HG03432 (cell line): ENCODE measurements around the gene EP300.
"Not testable (repeated sequence)": the region's sequence is repeated elsewhere in the genome, so short reads cannot be mapped to it uniquely, and the experiment has no call there.

Experiments used
- ATAC-seq: cut with Tn5 transposase; IDR thresholded peaks from one replicate; pipeline ENCODE4 v1.9.1; 2021; ENCODE audit warnings: mild to moderate bottlenecking, moderate library complexity; ENCODE audit not compliant: unreplicated experiment

EP300 gene

GRCh38 chr22:41092023-41092817, at the start of gene EP300:
Gene EP300 (plus strand): TSS chr22:41092592. CDS start chr22:41093005, 413 bp downstream.
- ATAC-seq: peak; percentile 41

GRCh38 chr22:41043722-41044121, 48.7 kb upstream of the EP300 start:
- ATAC-seq: no peak

GRCh38 chr22:41045575-41045974, 46.8 kb upstream of the EP300 start:
- ATAC-seq: not testable (repeated sequence)

GRCh38 chr22:41047801-41048211, 44.6 kb upstream of the EP300 start:
- ATAC-seq: no peak

GRCh38 chr22:41048345-41048744, 44.0 kb upstream of the EP300 start:
- ATAC-seq: not testable (repeated sequence)

GRCh38 chr22:41048791-41049717, 43.3 kb upstream of the EP300 start:
- ATAC-seq: no peak

GRCh38 chr22:41049795-41050194, 42.6 kb upstream of the EP300 start:
- not testable (repeated sequence) for ATAC-seq

GRCh38 chr22:41050883-41051282, 41.5 kb upstream of the EP300 start:
- no peak for ATAC-seq

GRCh38 chr22:41052661-41053490, 39.5 kb upstream of the EP300 start:
- no peak for ATAC-seq

GRCh38 chr22:41057076-41057475, 35.3 kb upstream of the EP300 start:
- no peak for ATAC-seq

GRCh38 chr22:41062146-41062545, 30.2 kb upstream of the EP300 start:
- no peak for ATAC-seq

GRCh38 chr22:41064326-41064725, 28.1 kb upstream of the EP300 start:
- ATAC-seq: not testable (repeated sequence)

GRCh38 chr22:41066341-41066740, 26.1 kb upstream of the EP300 start:
- ATAC-seq: not testable (repeated sequence)

GRCh38 chr22:41067968-41068367, 24.4 kb upstream of the EP300 start:
- ATAC-seq: not testable (repeated sequence)

GRCh38 chr22:41070665-41071331, 21.6 kb upstream of the EP300 start:
- no peak for ATAC-seq

GRCh38 chr22:41074061-41074460, 18.3 kb upstream of the EP300 start:
- ATAC-seq: no peak

GRCh38 chr22:41074466-41074865, 17.9 kb upstream of the EP300 start:
- no peak for ATAC-seq

- ATAC-seq: no peak
Measured at GRCh38 chr22:41074941-41075710, 17.3 kb upstream of the EP300 start.

GRCh38 chr22:41075946-41076345, 16.4 kb upstream of the EP300 start:
- no peak for ATAC-seq
